GM08714 (cell line): ENCODE measurements around the gene SENP2.
"Not testable (repeated sequence)": the region's sequence is repeated elsewhere in the genome, so short reads cannot be mapped to it uniquely, and the experiment has no call there.

Experiments
- H3K4me3 ChIP-seq: fragments of 200-500 bp; sonication (Bioruptor generic); 2 replicates; pipeline ENCODE4 v1.5.1; 2014; ENCODE audit warnings: mild to moderate bottlenecking, low read length, inconsistent platforms
- ZNF274 ChIP-seq: IDR thresholded peaks from 2 replicates; pipeline ENCODE4 v1.6.1; 2012; ENCODE audit warnings: mild to moderate bottlenecking, low read depth, low read length

The SENP2 gene

GRCh38 chr3:185561958-185562357, 24.1 kb upstream of the SENP2 start:
- no peak for TF ChIP-seq ZNF274
- no peak overlapping the region for H3K4me3 ChIP-seq

- H3K4me3 ChIP-seq, result no peak overlapping the region
- no peak for TF ChIP-seq ZNF274
These were observed 13.9 kb upstream of the SENP2 start for GRCh38 chr3:185572183-185572582.

DNA sequence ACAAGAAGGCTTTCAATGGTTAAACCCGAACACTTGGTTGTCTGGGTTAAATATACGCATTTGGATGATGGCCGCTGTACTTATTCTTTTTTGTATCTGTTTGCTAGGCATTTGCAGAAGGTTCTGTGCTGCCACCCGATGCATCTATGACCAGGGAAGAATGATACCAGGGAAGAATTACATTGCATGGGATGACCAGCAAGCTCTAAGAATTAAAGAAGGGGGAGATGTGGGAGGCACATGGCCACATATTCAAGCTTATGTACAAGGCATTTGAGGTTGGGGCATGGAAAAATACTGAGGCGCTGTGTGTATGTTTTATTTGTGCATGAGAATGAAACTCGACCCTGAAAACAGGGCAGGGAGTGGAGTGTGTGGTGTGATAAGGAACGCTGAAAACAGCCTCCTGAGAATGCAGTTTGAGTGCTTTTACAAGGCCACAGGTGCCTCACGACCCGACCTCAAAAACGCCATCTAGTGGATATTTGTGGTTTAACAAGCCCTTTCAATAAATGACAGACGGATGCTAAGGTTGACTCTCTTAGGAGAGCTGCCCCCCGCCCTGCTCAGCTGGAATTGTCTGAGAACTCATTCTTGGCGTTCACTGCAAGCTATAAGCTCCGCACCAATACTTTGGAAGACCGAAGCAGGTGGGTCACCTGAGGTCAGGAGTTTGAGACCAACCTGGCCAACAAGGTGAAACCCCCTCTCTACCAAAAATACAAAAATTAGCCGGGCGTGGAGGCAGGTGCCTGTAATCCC, 10.8 kb upstream of the SENP2 start:
- not testable (repeated sequence) for H3K4me3 ChIP-seq

DNA sequence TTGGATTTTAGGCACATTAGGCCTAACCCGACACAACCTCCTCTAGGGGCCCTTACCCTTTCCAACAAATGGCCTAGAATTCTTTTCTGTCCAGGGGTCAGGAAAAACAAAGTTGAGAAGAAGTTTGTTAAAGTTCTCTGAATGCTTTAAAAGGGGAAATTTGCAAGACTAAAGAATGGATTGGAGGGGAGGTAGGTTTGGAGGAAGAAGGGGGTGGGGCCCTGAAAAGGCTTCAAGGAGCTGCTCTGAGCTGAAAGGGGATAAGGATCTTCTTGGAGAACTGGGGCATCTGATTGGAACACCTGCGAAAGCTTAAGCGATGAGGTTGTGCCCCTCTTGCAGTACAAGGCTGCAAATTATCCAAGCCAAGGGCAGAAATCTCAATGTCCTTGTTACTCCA, 3.9 kb upstream of the SENP2 start:
- no peak overlapping the region; the same call in 1 of the 2 replicates for H3K4me3 ChIP-seq
- no peak for TF ChIP-seq ZNF274

DNA sequence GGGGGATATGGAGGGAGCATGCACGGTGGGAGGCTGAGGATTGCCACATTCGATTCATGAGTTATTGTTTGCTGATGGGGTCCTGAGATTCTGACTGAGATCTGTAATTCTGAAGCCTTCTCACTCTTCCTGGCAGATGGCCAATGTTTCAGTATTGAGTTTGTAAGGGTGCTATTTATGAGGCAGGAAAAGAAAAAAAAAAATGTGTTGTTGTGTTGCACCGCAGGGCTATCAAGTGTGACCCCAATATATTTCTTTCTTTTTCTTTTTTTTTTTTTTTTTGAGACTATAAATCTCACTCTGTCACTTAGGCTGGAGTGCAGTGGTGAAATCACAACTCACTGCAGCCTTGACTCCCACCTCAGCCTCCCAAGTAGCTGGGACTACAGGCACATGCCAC, 3.2 kb upstream of the SENP2 start:
- no peak overlapping the region; the same call in 1 of the 2 replicates for H3K4me3 ChIP-seq
- no peak for TF ChIP-seq ZNF274

GRCh38 chr3:185583925-185584324, 2.2 kb upstream of the SENP2 start:
- H3K4me3 ChIP-seq, result no peak overlapping the region
- no peak for TF ChIP-seq ZNF274

GRCh38 chr3:185584686-185585085, 1.4 kb upstream of the SENP2 start:
- no peak overlapping the region for H3K4me3 ChIP-seq
- TF ChIP-seq ZNF274, result no peak

DNA sequence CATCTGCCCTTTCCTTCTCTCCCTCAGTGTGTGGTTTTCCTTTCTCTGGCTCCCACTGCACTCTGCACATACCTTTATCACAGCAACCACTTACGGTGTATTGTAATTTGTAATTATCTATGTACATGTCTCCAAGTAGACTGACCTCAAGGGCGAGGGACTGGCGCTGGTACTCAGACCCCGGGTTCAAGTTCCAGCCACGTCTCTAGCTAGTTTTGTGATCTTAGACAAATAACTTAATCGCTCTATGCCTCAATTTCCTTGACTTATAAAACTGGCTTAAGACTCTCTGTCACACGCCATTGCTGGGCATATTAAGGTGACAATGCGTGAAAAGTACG, 607 bp upstream of the SENP2 start:
- peak overlapping the region; percentile 67; the same call in 1 of the 2 replicates for H3K4me3 ChIP-seq
- no peak for TF ChIP-seq ZNF274

DNA sequence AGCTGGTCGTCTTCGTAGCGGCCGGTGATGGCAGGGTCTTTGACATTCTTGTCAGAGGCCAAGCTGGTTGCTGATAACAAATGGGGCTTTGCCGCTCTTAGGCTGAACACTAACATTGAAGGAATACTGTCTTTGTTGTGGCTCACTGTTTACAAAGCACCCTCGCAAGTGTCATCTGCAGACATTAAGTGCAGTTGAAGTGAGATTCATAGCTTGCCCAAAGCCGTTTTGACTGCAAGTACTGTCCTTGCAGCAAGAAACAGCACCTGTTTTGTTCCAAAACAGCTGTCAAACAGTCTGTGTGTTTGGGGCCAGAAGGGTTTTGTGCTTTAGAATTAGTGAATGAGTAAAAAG, 568 bp downstream of the SENP2 start:
- H3K4me3 ChIP-seq, result peak overlapping the region; percentile 83
- TF ChIP-seq ZNF274, result no peak

DNA sequence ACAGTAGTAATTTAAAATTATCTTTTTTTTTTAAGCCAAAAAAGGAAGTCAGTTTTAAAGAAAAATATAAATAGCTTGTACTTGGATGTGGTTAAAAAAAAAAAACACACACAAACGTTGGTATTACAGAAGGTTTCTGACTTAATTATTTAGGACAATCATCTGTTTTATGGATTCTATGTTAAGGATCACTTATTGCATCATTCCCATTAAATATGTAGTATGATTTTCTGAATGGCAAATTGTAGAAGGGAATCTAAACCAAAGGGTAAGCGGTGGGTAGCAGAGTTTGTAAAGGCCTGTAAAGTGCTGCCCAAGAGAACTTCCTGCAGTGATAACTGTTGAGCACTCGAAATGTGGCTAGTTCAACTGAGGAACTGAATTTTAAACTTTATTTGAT, 8.0 kb downstream of the SENP2 start:
- no peak overlapping the region for H3K4me3 ChIP-seq

DNA sequence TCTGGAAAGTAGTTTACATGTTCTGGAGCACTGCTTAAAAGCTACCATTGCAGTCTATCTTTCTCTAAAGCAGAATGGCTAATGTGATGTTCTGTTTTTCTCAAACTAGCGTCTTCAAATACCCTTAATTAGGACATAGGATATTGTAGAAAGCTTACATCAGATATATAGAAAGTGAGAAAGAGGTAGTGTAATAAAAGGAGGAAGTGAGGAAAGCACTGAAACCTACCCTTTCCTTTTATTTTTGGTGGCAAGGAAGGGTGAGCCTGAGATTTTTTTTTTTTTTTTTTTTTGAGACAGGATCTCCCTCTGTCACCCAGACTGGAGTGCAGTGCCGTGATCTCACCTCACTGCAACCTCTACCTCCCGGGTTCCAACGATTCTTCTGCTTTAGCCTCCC, 9.4 kb downstream of the SENP2 start:
- no peak for TF ChIP-seq ZNF274
- H3K4me3 ChIP-seq, result no peak overlapping the region

More for the DNA sequence above, 8.0 kb downstream of the SENP2 start:
- no peak for TF ChIP-seq ZNF274

GRCh38 chr3:185605566-185605965, 19.5 kb downstream of the SENP2 start:
- H3K4me3 ChIP-seq, result no peak overlapping the region
- no peak for TF ChIP-seq ZNF274

GRCh38 chr3:185606196-185606595, 20.1 kb downstream of the SENP2 start:
- H3K4me3 ChIP-seq, result no peak overlapping the region
- no peak for TF ChIP-seq ZNF274

DNA sequence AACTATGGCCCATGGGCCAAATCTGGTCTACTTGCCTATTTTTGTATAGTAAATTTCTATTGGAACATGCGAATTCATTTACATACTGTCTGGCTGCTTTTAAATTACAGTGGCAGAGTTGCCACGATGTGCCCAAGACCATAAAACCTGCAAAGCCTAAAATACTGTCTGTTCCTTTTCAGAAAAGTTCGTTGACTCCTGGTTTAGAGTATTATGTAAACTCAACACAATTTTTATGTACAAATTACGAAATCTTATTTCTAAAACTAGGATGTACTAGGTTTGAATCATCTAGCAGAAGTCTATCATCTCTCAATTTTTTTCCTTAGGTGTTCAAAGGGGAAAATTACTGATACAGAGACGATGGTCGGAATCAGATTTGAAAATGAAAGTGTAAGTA, 26.9 kb downstream of the SENP2 start:
- H3K4me3 ChIP-seq, result no peak overlapping the region
- no peak for TF ChIP-seq ZNF274

DNA sequence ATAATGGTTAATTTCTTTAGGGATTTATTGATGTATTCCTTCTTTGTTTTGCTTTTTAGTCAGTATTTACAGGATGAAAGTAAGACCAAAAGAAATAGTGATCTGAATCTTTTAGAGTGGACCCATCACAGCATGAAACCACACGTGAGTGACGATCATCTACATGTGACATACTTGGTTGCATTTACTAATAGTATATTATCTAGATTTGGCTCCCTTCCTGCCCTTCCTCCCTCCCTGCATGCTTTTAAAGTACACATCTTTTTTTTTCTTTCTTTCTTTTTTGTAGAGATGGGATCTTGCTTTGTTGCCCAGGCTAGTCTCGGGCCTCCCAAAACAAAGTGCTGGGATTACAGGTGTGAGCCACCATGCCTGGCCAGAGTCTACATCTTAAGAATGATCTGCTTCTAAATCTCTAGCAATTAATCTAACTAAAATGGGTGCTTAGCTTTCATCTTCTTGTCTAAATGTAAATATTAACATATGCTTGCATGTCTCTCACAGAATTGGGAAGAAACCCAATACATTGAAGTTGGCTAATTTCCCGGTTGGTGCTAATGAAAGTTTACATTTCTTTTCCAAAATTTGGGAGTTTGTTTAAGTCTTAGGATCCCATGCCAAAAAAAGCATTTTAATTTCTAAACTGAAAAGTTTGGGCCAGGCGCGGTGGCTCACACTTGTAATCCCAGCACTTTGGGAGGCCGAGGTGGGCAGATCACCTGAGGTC, 38.0 kb downstream of the SENP2 start:
- no peak for TF ChIP-seq ZNF274
- no peak overlapping the region for H3K4me3 ChIP-seq
